Measurements from ENCODE around the gene FGFBP1.

FGFBP1 gene

GRCh38 chr4:15938640-15939039, at the start of gene FGFBP1:
FGFBP1 (minus strand) TSS chr4:15938740; CDS start chr4:15936632, 2,108 bp downstream.
- DNase-seq (ENCODE audit: low spot score): no peak

GRCh38 chr4:15988222-15988621, 49.7 kb upstream of the FGFBP1 start:
- no peak for DNase-seq (ENCODE audit: low spot score)

GRCh38 chr4:15986907-15987306, 48.4 kb upstream of the FGFBP1 start:
- DNase-seq (ENCODE audit: low spot score): no peak

- DNase-seq (ENCODE audit: low spot score): no peak
Measured at GRCh38 chr4:15983610-15984009, 45.1 kb upstream of the FGFBP1 start.

DNA sequence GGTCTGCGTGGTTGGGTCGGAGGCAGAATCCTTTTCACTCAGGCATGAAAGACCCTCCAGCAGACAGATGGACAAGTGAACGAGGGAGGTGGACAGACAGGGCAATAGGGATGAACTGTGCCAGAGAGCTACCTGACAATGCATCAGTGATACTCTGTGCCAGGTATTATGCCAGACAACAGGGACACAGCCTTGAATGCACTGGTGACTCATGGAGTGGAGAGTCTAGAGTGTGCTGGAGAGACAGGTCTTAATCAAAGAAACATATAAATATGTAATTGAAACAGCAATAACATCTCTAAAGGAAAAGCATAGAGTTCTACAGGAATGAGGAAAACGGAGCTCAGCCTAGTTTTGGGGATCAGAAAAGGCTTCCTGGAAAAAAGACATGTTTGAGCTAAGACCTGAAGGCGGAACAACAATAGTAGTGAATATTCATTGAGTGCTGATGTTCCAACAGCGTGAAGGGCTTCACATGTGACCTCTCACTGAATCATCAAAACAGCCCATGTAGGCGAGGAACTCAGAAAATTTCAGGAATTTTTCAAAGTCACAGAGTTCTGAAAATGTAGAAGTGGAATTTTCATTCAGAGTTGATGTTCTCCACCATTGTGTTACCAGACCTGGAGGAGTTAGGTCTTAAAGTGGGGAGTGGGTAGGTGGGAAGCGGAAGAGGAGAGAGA, 44.4 kb upstream of the FGFBP1 start:
- no peak for DNase-seq (ENCODE audit: low spot score)

- DNase-seq (ENCODE audit: low spot score): no peak
Measured at GRCh38 chr4:15976456-15977447, 38.2 kb upstream of the FGFBP1 start.

- no peak for DNase-seq (ENCODE audit: low spot score)
Measured at GRCh38 chr4:15971068-15971801, 32.7 kb upstream of the FGFBP1 start.

GRCh38 chr4:15968551-15969300, 30.2 kb upstream of the FGFBP1 start:
- DNase-seq (ENCODE audit: low spot score): no peak

- no peak for DNase-seq (ENCODE audit: low spot score)
Measured at GRCh38 chr4:15965325-15965724, 26.8 kb upstream of the FGFBP1 start.

GRCh38 chr4:15964159-15964558, 25.6 kb upstream of the FGFBP1 start:
- no peak for DNase-seq (ENCODE audit: low spot score)

GRCh38 chr4:15963576-15963975, 25.0 kb upstream of the FGFBP1 start:
- peak; percentile 38 for DNase-seq (ENCODE audit: low spot score)

DNA sequence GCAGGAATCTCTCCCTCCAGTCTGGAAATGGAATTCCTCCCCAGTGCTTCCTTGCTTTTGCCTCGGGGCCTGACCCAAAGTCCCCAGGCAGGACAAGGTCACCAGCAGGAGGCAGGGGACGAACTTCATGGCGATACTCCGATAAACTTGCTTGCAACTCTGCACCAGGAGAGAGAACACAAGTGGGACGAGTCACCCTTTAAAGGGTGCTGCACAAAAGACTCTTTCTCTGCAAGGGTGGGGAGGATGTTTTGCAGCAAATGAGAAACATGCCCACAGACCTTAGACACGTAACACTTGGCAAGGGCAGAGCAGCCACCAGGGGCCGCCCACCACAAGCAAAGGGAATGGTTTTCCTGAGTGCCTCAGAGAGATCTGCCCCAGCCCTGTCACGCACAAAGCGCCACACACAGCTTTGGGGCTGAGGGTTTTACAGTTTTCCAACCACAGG, 24.5 kb upstream of the FGFBP1 start, which contains the start of gene FGFBP2:
Gene FGFBP2, minus strand, starts transcription at position 175 of the 451 bp plus-strand sequence. Its CDS starts 46 bp downstream, at position 129.
- DNase-seq (ENCODE audit: low spot score): peak; percentile 46

DNA sequence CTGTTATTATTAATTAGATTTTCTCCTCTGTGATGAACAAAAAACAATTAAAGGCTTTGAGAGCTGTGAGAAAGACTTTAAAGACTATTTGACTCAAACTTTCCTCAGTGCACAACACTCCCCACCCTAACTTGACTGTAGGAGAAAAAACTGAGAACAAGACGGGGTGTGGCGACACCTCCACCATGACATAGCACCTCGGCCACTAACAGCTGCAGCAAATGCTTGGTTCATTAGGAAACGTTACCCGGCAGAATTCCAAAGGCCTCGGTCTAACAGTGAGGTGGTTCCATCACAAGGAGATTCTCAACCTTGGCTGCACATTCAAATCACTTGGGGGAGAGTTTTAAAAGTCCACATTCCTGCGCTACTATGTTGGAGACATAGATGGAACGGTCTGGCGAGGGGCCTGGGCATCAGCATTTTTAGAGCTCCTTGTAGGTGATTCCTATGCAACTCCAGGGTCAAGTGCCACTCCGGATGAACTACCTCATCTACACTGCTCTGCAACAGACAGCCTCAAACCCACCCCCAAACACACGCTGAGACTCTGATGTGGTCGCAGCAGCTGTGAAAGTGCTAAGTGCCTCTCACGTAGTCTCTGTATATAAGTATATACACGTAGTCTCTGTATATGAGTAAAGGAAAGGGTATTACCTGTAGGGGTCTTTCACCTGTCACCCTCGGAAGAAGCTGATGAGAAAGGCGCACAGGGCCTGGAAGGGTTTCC, 23.4 kb upstream of the FGFBP1 start:
- no peak for DNase-seq (ENCODE audit: low spot score)

DNA sequence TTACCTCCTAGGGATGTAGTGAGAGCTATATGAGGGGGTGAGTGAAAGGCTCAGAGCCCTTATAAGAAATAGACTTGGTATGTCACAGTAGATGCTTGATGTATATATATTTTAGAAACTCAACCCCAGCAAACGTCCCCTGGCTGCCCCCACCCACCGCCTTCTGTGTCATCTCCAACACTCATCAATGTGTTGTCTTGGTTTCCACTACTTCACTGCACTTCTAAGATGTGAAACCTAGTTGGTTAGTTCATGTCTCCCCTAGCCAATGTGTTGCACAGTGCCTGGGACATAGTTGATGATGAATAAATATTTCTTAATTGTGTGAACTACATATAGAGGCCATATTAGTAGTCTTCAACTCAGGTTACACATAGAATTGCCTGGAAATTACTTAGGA, 20.0 kb upstream of the FGFBP1 start:
- no peak for DNase-seq (ENCODE audit: low spot score)

DNA sequence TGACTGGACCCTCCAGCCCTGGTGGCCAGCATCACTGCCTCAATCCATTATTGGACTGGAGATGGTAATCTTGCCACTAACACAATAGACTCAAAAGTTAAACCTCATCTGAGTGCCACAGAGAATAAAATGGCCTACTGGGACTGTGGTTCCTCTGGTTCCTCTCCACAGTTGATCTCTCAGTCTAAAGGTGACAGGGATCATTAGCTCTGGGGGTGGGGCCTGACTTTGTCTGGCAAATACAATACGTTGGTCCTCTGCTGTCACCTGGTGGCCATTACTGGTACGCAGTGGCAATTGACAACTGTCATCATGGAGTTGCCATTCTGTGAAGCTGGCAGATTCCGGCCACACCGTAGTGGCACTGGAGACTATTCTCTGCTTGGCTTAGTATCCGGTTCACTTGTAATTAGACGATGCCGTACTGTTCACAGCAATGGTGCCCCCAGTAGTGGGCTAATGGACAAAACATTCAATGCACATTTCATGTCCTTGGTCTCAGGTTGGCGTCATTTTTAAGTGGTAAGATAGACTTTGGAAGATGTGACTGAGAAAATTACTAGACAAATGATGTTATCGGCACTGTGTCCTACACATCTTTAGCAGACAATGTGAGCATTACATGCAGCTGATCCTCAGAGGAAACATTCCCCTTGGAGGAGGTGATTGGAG, 17.8 kb upstream of the FGFBP1 start:
- DNase-seq (ENCODE audit: low spot score): peak; percentile 87

GRCh38 chr4:15955670-15956069, 17.1 kb upstream of the FGFBP1 start:
- no peak for DNase-seq (ENCODE audit: low spot score)

GRCh38 chr4:15953625-15954024, 15.1 kb upstream of the FGFBP1 start:
- no peak for DNase-seq (ENCODE audit: low spot score)

- no peak for DNase-seq (ENCODE audit: low spot score)
Measured at GRCh38 chr4:15951781-15952180, 13.2 kb upstream of the FGFBP1 start.

- DNase-seq (ENCODE audit: low spot score): no peak
Measured at GRCh38 chr4:15948826-15949225, 10.3 kb upstream of the FGFBP1 start.

DNA sequence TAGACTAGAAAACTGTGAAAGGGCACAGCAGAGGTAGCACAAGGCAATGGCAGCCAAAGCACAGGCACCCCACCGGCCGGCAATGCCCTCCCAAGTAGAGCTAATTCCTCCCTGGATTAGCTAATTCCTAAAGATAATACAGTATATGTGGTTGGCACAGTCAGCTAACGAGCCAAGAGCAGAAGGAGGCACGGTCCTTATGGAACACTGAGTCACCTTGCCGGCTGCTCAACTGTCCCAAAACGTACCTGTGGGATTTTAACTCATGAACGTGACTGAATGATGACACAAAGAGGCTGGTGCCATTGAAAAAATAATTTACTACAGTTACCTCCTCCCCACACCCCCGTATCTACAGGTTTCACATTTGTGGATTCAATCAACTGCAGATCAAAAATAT, 9.1 kb upstream of the FGFBP1 start:
- no peak for DNase-seq (ENCODE audit: low spot score)

All from germinal center (tissue), 1 donor.